ENCODE data around the gene ATP6AP1. TPM values are rescaled to one million over a fixed set of nuclear protein-coding genes. Genes with fewer than 3 reads are reported as not detected.

ATP6AP1 gene
- total RNA-seq, 1 experiment from 2014 or later, result 112 TPM

DNA sequence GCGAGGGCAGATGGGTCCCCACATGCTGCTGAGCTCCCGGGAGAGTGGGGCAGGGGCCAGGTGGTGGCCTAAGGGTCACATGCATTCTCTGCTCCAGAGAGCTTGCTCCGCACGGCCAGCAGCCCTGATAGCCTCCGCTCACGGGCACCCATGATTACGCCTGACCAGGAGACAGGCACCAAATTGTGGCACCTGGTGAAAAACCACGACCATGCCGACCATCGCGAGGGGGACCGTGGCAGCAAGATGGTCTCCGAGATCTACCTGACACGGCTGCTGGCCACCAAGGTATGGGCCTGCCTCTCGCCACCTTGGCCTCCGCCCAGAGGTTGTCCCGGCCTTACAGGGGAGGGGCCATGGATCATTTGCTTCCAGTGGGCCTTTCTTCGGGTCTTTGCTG is 41.4 kb downstream of the ATP6AP1 start:
- Mint-ChIP-seq H3K4me3 (ENCODE audit: unreplicated experiment) (no peak overlapping the region), H3K4me1 (ENCODE audit: low read depth, unreplicated experiment) (no peaks in the 10 kb centered on the region), H3K27me3 (ENCODE audit: insufficient read depth, unreplicated experiment) (no peaks in the 10 kb centered on the region), H3K9me3 (ENCODE audit: unreplicated experiment) (no peaks in the 10 kb centered on the region), H3K36me3 (ENCODE audit: insufficient read depth, unreplicated experiment) (peaks cover 5% of the 10 kb centered on the region), H3K27ac (ENCODE audit: unreplicated experiment) (no peak overlapping the region)
- Histone ChIP-seq H3K27me3 (replicated peaks; ENCODE audit: control insufficient read depth, insufficient read depth, low read length) (no peaks in the 10 kb centered on the region), H3K4me3 (ENCODE audit: low read depth, low read length) (no peak overlapping the region), H3K9me3 (no peaks in the 10 kb centered on the region), H3K4me1 (no peaks in the 10 kb centered on the region), H3K36me3 (ENCODE audit: control insufficient read depth, insufficient read depth, low read length) (no peaks in the 10 kb centered on the region; the same call in 1 of the 2 replicates)
- POLR2A ChIA-PET, result no interaction called here
- TF ChIP-seq CTCF (IDR thresholded peaks at IDR 0.05; ENCODE audit: insufficient read depth in 1 of 2, low read depth in 1 of 2, low read length in 1 of 2, severe bottlenecking in 1 of 2, unreplicated experiment in 1 of 2), result no peak
- intact Hi-C loops (cut with micrococcal nuclease; ENCODE audit: unreplicated experiment), result no loop called here
- no peak for DNase-seq
- BruUV-seq (replicated peaks), result no TSS peak
- CTCF ChIA-PET, result no interaction called here

DNA sequence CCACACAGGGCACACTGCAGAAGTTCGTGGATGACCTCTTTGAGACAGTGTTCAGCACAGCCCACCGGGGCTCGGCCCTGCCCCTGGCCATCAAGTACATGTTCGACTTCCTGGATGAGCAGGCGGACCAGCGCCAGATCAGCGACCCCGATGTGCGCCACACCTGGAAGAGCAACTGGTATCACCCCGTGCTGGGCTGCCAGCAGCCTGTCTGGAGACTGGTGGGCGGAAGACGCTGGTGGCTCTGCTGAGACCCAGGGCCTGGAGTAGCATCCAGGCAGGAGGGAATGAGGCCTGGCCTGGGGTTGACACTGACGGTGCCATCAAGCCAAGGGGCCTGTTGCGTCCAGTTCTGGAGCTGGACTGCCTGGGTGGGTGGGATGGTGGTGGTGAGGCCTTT is 42.0 kb downstream of the ATP6AP1 start:
- Mint-ChIP-seq H3K27me3 (ENCODE audit: insufficient read depth, unreplicated experiment) (no peaks in the 10 kb centered on the region), H3K4me3 (ENCODE audit: unreplicated experiment) (no peak overlapping the region), H3K36me3 (ENCODE audit: insufficient read depth, unreplicated experiment) (peaks cover 11% of the 10 kb centered on the region), H3K9me3 (ENCODE audit: unreplicated experiment) (no peaks in the 10 kb centered on the region), H3K4me1 (ENCODE audit: low read depth, unreplicated experiment) (no peaks in the 10 kb centered on the region), H3K27ac (ENCODE audit: unreplicated experiment) (no peak overlapping the region)
- Histone ChIP-seq H3K4me1 (no peaks in the 10 kb centered on the region), H3K27me3 (replicated peaks; ENCODE audit: control insufficient read depth, insufficient read depth, low read length) (no peaks in the 10 kb centered on the region), H3K9me3 (no peaks in the 10 kb centered on the region), H3K36me3 (ENCODE audit: control insufficient read depth, insufficient read depth, low read length) (no peaks in the 10 kb centered on the region; the same call in 1 of the 2 replicates), H3K4me3 (ENCODE audit: low read depth, low read length) (no peak overlapping the region)
- no peak for TF ChIP-seq CTCF (IDR thresholded peaks at IDR 0.05; ENCODE audit: insufficient read depth in 1 of 2, low read depth in 1 of 2, low read length in 1 of 2, severe bottlenecking in 1 of 2, unreplicated experiment in 1 of 2)
- ChIA-PET POLR2A (no interaction called here), CTCF (no interaction called here)
- DNase-seq, result no peak
- intact Hi-C loops (cut with micrococcal nuclease; ENCODE audit: unreplicated experiment), result no loop called here
- BruUV-seq (replicated peaks), result no TSS peak

DNA sequence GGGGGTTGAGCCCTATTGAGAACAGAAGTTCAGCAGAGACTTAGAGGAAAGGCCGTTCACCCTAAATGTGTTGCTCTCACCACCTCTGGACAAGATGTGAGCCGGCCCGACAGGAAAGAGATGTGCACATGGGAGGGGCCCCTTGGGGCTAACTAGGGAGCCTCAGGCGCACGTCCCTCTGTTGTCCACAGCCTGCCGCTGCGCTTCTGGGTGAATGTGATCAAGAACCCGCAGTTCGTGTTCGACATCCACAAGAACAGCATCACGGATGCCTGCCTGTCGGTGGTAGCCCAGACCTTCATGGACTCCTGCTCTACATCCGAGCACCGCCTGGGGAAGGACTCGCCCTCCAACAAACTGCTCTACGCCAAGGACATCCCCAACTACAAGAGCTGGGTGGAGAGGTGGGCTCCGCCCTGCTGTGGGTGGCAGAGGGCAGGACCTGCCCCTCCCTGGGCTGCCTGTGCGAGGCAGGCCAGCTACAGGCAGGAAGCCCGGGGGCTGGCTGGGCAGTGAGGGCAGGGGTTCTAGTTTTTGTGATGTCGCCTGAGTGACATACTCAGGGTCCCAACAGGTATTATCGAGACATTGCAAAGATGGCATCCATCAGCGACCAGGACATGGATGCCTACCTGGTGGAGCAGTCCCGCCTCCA is 42.6 kb downstream of the ATP6AP1 start:
- TF ChIP-seq CTCF (IDR thresholded peaks at IDR 0.05; ENCODE audit: insufficient read depth in 1 of 2, low read depth in 1 of 2, low read length in 1 of 2, severe bottlenecking in 1 of 2, unreplicated experiment in 1 of 2), result no peak
- Mint-ChIP-seq H3K4me1 (ENCODE audit: low read depth, unreplicated experiment) (no peaks in the 10 kb centered on the region), H3K36me3 (ENCODE audit: insufficient read depth, unreplicated experiment) (peaks cover 15% of the 10 kb centered on the region), H3K9me3 (ENCODE audit: unreplicated experiment) (no peaks in the 10 kb centered on the region), H3K4me3 (ENCODE audit: unreplicated experiment) (no peak overlapping the region), H3K27ac (ENCODE audit: unreplicated experiment) (no peak overlapping the region), H3K27me3 (ENCODE audit: insufficient read depth, unreplicated experiment) (no peaks in the 10 kb centered on the region)
- DNase-seq, result no peak
- ChIA-PET CTCF (no interaction called here), POLR2A (no interaction called here)
- no TSS peak for BruUV-seq (replicated peaks)
- Histone ChIP-seq H3K4me1 (no peaks in the 10 kb centered on the region), H3K36me3 (ENCODE audit: control insufficient read depth, insufficient read depth, low read length) (no peaks in the 10 kb centered on the region; the same call in 1 of the 2 replicates), H3K27me3 (replicated peaks; ENCODE audit: control insufficient read depth, insufficient read depth, low read length) (no peaks in the 10 kb centered on the region), H3K4me3 (ENCODE audit: low read depth, low read length) (no peak overlapping the region), H3K9me3 (no peaks in the 10 kb centered on the region)
- intact Hi-C loops (cut with micrococcal nuclease; ENCODE audit: unreplicated experiment), result no loop called here
